DOHH2 (cell line): ENCODE data around the gene TPRA1.

Experiments
- CTCF ChIP-seq: fragments of 200-600 bp; sonication (generic); IDR thresholded peaks from one replicate; pipeline ENCODE4 v1.5.1; 2014; ENCODE audit warnings: antibody characterized with exemption, mild to moderate bottlenecking, low read depth, low read length; ENCODE audit not compliant: poor library complexity, severe bottlenecking
- EZH2phosphoT487 ChIP-seq: fragments of 200-600 bp; sonication (generic); IDR thresholded peaks from 2 replicates; pipeline ENCODE4 v1.6.1; 2017; ENCODE audit warnings: borderline replicate concordance, mild to moderate bottlenecking, antibody characterized with exemption, low read length, moderate library complexity, mixed read lengths

- TF ChIP-seq CTCF, result no peak
- no peak for TF ChIP-seq EZH2phosphoT487
Observed at GRCh38 chr3:127534161-127534451, 56.4 kb downstream of the TPRA1 start.
